ENCODE data around the gene CLIP4.

DNA sequence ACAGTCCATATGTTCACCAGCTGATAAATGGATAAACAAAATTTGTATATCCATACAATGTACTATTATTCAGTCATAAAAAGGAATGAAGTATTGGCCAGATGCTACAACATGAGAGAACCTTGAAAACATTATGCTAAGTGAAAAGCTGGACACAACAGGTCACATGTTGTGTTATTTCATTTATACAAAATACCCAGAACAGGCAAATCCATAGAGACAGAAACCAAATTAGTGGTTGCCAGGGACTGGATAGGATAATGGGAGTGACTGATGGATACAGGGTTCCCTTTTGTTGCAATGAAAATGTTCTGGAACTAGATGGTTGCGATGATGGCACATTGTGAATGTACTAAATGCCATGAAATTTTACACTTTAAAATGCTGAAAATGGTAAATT lies 30.7 kb upstream of the CLIP4 start:
- TF ChIP-seq CTCF (conservative IDR thresholded peaks at IDR 0.05; ENCODE audit: low read depth, low read length): no peak
- no peak for TF ChIP-seq RAD21 (IDR thresholded peaks at IDR 0.05; ENCODE audit: low read length)
- TF ChIP-seq MXI1 (IDR thresholded peaks at IDR 0.05; ENCODE audit: borderline replicate concordance, low read depth, low read length): no peak
- no peak for TF ChIP-seq RFX5 (IDR thresholded peaks at IDR 0.05; ENCODE audit: low read depth, low read length)
- no peak for TF ChIP-seq POLR2A (IDR thresholded peaks at IDR 0.05; ENCODE audit: low read depth, low read length)
- no peak for TF ChIP-seq MAFK (IDR thresholded peaks at IDR 0.05; ENCODE audit: low read depth, low read length)
- TF ChIP-seq, protein P1, sequence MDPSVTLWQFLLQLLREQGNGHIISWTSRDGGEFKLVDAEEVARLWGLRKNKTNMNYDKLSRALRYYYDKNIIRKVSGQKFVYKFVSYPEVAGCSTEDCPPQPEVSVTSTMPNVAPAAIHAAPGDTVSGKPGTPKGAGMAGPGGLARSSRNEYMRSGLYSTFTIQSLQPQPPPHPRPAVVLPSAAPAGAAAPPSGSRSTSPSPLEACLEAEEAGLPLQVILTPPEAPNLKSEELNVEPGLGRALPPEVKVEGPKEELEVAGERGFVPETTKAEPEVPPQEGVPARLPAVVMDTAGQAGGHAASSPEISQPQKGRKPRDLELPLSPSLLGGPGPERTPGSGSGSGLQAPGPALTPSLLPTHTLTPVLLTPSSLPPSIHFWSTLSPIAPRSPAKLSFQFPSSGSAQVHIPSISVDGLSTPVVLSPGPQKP (IDR thresholded peaks at IDR 0.05; ENCODE audit: borderline replicate concordance, low read depth, low read length): no peak
